Measurements from ENCODE around the gene RBBP7.

RBBP7 gene

DNA sequence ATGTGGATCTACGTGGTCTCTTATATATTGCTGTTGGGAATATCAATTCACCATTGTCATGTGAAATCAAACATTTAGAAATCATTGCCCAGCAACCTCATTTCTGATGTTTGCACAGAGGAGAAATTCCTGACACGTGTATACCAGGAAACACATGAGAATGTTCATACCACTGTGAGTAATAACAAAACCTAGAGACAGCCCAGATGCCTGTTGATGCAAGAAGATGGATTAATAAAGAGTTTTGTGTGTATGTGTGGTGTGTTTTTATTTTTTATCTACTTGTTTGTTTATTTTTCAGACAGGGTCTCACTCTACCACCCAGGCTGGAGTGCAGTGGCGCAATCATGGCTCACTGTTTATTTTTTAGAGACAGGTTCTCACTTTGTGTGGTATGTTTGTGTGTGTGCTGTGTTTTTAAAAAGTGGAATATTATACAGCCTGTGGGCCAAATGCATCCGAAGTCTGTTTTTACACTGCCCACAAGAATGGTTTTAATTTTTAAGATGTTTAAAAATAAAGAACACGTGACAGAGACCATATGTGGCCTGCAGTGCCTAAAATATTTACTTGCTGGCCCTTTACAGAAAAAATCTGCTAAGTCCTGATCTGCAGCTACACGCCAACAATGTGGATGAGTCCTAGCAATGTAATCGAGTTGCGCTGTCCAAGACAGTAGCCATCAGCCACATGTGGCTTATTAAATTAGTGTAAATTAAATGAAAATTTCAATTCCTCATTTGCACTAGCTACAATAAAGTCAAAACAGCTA is 44.7 kb downstream of the RBBP7 start:
- no peak for DNase-seq

DNA sequence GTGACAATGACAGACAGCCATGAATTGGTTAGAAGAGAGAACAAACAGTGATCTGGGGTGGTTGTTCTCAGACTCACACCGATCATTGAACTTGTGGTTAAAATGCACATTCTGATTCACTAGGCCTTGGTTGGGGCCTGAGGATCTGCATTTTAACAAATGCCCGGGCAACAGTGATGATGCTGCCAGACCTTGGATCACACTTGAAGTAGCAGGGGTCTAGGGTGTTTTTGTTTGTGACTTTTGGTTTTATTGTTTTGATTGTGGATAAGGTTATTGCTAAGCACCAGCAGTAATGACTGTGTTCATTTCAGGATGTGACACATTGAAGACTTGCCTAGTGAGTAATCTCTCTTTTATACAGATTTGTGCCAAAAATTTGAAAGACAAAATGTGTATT is 47.4 kb downstream of the RBBP7 start:
- no peak for DNase-seq

DNA sequence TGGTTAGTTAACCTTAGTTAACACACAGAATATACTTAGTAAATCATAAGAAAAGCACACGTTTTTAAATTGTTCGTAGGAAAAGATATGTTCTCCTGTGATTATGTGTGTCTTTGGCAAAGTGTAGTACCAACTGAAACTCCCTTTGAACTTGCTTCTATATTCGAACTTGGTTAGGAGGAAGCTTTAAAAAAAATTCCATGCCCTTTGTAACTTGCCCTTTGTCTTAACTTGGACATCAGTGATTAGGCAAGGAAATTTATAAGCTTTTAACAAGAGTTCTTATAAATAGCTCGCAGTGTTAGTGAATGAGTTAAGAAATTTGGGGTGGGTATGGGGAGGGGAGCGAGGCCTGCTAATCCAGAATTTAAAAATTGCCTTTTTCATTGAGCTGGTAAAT is 50.5 kb downstream of the RBBP7 start:
- no peak for DNase-seq

DNA sequence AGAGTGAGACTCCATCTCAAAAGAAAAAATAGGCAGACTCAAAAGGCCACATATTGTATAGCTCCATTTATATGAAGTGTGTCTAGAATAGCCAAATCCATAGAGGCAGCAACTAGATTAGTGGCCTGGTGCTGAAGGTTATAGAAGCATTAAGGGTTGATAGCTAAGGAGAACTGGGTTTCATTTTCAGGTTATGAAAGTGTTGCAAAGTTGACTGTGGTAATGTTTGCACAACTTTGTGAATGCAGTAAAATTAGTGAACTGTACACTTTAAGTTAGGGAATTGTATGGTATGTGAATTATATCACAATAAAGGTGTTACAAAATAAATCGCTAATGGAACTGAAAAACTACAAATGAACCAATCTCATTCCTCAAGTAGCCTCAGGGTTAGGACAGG is 55.6 kb downstream of the RBBP7 start:
- no peak for DNase-seq

DNA sequence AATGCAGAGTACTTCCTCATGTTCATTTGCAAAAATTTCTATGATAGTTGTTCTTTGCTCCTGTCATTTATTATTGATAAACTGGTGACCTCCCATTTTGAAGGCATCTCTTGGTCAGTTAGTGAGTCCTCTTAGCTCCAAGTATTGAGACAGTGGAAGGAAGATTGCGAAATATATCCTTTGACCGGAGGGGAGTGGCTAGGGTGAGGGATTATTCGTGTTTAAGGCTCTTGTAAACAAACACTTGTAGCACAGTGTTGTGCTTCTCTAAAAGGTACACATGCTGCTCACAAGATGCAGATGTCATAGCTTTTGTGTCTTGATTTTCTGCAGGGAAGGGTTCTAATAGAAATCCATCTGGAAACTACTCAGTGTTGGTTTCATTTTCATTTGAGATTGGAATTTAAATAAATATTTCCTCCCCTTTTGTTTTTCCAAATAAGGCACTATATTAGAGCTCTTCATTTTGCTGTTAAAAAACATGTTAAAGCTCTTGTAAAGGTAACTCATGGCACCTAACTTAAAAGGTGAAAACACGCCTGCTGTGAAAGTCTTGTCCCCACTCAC is 62.1 kb downstream of the RBBP7 start:
- no peak for DNase-seq

DNA sequence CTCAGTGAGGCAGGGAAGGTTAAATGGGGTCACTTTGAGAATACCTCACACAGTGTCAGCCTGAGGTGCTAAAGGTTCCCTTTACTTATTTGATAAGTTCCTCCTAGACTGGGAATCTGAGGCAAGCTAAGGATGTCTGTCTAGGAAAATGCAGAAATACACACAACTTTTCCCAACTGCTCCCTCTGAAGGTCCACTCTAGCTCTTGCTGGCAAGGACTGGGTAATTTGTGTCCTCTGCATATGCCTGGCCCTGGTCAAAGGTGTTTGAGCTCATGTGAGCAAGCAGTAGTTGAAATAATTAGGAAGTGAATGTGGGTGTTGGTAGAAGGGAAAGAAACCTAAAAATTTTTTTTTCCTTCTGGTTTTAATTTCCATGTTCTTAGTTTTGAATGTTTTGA is 62.6 kb downstream of the RBBP7 start:
- no peak for DNase-seq

DNA sequence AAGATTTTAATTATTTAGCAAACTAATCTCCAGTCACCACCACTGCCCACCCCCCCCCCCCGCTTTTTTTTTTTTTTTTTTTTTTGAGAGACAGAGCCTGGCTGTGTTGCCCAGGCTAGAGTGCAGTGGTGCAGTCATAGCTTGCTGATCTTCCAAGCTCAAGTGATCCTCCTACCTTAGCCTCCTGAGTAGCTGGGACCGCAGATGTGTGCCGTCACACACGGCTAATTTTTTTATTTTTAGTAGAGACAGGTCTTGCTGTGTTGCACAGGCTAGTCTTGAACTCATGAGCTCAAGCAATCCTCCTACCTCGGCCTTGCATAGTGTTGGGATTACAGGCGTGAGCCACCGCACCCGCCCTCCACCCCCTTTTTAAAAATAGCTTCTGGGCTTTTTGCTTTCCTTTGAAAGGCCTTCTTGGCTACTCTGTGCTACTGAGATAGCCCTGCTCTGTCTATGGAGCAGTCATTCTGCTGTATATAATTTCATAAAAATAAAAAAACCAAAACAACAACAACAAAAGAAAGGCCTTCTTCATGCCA is 65.2 kb downstream of the RBBP7 start:
- DNase-seq: no peak

DNA sequence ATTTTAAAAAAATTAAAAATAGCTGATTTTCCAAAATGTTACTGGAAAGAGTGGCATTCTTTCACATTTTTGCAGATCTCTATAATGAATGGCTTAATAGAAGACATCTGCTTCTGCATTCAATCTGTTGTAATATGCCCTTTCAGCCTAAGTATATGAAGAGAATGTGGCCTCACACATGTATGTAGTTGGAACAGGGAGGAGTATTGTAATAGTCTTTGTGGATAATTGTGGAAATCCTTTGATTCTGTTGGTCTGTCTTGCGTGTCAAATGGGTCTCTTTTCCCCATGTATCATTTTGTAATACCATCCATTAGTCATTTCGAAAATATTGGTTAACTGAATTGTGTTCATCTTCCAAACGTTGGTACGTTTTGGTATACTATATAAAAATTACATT is 72.3 kb downstream of the RBBP7 start:
- DNase-seq: no peak

DNA sequence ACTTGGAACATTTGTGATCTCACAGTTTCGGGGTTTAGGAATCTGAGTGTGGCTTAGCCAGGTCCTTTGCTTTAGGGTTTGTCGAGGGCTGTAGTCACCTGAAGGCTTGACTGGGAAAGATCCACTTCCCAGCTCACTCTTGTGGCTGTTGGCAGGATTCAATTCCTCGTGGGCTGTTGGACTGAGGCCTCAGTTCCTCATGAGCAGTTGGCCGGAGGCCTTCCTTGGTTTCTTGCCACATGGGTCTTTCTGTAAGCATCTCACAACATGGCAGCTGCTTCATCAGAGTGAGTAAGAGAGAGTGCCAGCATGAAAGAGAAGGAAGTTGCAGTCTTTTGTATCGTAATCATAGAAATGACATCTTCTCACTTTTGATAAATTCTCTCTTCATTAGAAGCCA is 72.8 kb downstream of the RBBP7 start:
- no peak for DNase-seq

DNA sequence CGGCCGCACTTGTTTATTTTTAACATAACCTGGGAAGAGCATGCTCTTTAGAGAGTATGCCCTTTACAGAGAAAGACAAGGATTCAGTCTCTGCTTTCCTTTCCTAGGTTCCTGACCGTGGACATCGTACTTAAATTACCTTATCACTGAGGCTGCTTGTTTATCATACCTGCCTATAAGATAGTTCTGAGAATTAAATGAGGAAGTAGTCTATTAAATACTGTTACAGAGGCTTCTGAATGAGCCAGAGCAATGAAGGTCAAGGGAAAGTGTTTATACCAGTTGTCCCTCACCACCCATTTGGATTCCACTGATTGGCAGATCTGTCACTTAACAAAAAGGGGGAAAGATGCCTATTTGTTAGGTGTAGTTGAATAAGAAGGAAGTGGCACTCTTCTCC is 73.9 kb downstream of the RBBP7 start:
- DNase-seq: no peak

Data from NK-92 treated with Interleukin-12 subunit alpha and Interleukin-12 subunit beta, amount 100 ng/mL, for 24 hours (cell line).